ENCODE results near the gene NFKBIE.

The NFKBIE gene

DNA sequence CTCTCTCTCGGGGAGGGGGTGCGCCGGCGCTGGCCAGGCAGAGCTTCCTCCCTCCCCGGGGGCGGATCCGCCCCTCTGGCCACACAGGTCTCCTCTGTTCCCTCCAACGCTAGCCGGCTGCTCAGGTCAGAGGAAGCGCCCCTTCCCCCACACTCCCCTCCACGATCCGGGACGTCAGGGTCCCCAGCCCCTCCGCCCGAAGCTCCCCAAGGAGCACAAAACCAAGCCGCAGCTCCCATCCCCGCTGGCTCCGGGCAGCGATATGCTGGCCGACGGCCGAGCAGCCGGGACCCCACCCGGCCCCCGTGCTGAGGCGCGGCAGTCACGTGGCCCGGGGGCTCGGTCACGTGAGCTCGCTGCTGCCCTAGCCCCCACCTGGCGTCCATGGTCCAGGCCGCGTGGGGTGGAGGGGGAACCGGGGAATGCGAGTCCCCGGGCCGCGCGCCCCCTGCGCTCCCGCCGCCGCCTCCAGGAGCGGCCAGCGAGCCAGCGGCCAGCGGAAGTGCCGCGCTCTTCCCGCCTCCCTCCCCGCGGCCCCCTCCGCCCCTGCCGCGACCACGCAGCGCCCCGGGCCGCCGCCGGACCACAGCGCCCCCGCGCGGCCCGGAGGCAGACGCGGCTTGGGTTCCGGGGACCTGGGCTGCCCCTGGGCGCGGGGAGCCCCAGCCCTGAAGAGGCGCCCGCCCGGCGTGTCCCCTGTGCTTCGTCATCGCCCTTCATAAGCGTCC, 8.2 kb downstream of the NFKBIE start, which contains the start of gene SLC35B2:
Gene SLC35B2 (minus strand): TSS at position 504 of the 728 bp plus-strand sequence. CDS start 118 bp downstream, at position 386.
- no peak for DNase-seq

DNA sequence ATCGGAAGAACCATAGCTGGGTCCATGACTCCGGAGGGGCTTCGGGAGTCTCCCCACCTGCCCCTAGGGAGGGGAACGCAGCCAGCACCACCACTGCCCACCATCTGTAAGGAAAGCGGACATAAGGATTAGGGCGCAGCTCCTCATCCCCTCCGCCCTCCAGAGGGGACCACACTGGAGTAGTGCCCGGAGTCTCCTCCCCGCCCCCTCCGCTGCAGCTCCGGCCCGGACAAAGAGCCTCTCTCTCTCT, 8.7 kb downstream of the NFKBIE start:
- no peak for DNase-seq

DNA sequence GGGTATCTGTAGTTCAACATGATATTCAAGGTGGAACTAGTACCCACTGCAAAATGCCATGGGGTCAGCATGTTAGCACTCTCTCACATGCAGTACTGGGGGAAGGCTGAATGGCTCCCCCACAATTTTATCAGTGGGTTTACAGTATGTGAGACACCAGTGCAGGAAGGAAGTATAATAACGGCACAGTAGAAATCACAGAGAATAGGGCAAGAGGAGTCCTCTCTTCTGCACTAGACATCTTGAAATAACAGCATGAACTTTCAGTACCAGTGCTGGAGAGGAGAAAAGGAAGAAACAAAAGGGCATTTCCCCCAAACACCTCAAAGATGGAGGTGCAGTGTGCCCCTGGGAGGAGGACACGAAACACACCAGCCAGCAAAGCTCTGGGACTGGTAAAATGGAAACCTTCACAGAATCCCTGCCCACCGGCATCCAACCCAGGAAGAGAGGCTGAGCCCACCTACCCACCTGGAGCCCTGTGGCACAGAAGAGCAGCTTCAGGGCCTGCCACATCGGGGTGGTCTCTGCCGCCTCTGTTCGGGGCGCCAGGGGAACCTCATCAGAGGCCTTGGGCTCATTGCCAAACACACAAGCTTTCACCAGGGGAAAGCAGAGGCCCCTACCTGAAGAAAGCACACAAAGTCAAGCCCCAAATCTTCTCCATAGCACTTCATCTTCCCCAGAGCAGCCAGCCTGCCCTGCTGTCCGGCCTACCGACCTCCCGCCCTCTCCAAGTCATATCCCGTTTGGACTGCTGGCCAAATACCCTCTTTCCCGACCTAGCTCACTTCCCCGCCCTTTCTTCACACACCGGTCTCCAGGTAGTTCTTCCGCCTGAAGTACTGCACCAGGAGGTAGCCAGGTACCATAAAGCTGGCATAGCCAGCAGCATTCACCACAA, 9.2 kb downstream of the NFKBIE start:
- DNase-seq, result no peak

DNA sequence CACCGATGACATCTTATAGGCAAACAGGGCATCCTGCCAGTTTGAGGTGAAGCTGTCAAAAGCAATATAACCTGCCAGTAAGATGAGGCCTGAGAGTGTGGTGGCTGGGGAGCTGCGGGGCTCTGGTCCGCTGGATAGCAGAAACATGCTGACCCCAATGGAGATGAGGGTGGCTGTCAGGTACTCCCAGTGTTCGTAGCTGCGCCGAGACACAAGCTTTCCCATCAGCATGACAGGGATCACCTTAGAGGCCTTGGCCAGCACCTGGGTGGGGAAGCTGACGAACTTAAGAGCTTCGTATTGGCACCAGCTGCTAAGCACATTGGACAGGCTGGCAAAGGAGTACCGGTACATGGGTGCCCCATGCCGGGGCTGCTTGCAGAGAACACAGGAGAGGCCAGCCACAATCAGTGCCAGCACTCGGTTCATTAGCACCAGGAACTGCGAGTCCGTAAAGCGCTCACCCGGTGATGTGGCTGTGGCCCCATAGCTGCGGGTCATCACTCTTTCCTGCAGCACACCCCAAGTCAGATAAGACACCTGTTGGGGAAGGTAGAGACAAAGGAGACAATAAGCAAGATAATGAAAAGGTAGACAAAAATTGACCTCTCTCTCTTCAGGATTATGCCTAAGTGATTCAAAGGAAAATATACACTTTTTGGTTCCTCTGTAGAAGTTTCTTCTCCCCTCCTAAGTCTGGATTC, 10.1 kb downstream of the NFKBIE start:
- no peak for DNase-seq

DNA sequence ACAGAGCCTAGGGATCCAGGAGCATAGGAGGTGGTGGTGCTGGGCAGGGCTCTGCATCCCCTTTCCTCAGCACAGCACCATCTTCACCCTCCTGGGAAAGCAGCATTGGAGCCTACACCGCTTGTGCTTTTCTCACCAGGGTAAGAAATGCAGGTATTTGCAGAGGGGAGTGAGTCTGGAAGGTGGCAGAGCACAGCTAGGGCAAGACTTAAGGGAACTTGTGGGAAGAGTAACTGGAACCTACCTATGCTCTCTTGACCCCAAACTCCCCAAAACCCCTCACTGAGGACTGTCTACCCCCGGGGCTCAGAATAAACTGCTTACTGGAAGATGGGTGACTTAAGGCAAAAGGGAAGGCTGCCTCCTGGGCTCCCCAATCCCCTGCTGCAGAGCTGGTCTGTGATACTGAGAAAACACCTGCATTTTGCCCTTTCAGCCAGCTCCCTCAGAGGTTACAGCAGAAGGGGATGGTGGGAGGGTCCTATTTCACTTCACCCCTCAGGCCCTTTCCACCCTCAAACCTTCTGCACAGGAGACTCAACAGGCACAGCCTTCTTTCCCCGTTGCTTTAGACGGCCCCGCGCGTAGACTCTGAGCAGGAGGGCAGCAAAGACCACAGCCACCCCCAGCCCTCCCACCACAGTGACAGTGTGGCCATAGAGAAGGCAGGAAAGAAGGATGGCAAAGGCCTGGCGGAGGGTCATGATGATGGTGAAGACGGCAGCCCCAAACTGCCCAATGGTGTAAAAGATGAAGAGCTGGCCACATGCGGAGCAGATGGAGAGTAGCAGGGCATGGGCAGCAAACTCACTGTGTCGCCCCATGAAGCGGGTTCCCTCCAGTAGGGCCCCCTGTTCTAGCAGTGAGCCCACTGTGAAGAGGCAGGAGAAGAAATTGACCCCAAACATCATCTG, 10.9 kb downstream of the NFKBIE start:
- no peak for DNase-seq

GRCh38 chr6:44253307-44254101, 11.8 kb downstream of the NFKBIE start:
- no peak for DNase-seq

DNA sequence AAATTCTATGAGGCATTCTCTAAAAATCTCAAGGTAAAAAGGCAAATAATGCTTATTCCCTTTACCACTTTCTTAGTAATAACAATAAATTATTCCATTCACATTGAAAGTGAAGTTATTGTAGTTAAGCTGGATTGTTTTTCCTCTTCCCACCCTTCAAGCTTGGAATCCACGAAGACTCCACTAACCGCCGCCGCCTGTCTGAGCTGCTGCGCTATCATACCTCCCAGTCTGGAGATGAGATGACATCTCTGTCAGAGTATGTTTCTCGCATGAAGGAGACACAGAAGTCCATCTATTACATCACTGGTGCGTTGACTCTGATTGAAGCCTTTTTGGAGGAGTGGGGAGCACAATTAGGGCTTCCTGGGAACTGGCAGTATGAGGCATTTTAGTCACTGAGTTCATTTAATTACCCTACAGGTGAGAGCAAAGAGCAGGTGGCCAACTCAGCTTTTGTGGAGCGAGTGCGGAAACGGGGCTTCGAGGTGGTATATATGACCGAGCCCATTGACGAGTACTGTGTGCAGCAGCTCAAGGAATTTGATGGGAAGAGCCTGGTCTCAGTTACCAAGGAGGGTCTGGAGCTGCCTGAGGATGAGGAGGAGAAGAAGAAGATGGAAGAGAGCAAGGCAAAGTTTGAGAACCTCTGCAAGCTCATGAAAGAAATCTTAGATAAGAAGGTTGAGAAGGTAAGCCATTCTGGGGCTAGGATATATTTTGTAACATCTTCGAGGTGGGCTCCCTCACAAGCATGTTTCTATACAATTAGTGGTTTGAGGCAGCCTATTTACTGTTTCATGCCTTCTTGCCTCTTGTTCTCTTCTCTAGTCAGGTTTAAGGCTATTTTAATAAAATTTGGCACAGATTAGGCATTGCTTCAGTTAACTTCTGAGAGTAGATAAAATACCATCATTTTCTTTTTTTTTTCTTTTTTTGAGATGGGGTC, 13.5 kb downstream of the NFKBIE start:
- DNase-seq, result no peak

GRCh38 chr6:44250718-44251123, 14.6 kb downstream of the NFKBIE start:
- no peak for DNase-seq

- DNase-seq, result no peak
Measured at GRCh38 chr6:44250067-44250717, 15.2 kb downstream of the NFKBIE start.

- DNase-seq, result no peak
Measured at GRCh38 chr6:44249082-44249748, 16.1 kb downstream of the NFKBIE start.

DNA sequence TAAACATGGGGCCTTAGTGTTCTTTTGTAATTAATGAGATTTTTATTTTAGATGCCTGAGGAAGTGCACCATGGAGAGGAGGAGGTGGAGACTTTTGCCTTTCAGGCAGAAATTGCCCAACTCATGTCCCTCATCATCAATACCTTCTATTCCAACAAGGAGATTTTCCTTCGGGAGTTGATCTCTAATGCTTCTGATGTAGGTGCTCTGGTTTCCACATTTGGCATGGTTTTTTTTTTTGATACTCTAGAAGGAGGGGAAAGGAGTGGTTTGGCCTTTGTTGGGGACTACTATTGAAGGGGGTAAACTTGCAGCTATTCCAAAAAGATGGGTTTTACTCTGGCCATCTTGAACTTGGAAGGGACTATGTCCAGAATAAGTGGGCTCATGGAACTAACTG, 16.8 kb downstream of the NFKBIE start:
- no peak for DNase-seq

DNA sequence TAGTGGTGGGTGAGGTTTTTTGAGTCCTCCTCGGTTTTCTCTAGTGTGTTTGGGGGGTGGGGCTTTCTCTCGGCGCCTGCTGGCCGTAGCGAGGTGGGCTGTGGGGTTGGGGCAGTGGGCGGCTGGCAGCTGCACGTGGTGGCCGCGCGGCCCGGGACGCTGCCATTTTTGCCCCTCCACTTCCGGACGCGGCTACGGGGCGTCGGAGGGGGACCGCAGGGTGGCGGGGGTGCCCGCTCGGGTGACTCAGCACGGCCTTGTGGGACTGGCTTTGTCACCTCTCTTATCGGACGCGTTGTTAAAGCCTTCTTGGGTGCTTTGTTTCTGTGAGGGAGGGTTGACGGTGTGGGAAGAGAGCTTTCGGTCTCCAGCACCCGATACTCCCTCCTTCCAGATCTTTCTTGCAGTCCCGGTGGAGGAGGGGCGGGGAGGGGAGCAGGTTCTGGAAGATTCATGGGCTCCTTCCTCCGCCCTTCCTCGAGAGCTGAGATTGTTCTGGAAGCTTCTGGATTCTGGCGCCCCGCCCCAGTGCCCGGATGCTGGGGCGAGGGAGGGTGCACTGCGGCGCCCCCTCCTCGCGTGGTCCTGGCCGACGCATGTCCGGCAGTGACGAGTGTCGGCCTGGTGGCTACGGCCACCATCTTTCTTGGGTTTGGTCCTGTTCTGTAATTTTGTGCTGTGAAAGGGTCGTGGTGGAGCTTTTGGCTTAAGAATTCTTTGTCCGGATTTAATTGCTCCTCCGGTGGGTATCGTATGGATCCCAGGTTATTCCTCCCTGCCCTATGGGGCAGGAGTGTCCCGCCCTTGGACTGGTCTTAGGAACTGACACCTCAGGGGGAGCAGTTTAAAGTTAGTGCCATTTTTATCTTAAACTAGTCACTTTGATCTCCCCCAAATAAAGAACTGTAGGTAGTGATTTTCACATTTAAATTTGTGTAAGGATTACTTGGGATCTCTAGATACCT, 17.7 kb downstream of the NFKBIE start:
- DNase-seq, result no peak

DNA sequence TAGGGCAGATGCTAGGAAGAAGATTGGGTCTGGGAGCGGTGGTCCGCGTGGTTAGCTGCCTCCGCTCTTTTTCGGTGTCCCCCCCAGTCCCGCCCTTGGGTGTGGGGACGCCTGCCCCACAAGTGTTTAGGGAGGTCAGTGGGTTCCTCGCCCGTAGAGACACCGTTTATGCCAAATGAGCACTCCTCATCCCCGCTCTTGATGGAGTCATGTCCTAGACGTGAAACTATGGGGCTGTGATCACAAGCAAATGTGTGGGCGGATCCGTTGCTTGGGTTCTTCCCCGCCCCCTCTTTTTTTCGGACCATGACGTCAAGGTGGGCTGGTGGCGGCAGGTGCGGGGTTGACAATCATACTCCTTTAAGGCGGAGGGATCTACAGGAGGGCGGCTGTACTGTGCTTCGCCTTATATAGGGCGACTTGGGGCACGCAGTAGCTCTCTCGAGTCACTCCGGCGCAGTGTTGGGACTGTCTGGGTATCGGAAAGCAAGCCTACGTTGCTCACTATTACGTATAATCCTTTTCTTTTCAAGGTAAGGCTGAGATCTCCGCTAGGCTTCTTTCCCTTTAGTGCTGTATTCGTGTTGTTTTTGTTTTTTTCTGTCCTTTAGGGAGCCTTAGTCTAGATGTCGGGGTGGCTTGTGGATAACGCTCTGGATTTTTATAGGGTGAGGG, 18.6 kb downstream of the NFKBIE start, which contains the start of gene HSP90AB1:
Gene HSP90AB1 (plus strand): TSS at position 439 of the 675 bp plus-strand sequence. CDS start 1,529 bp downstream, outside the sequence.
- DNase-seq, result peak; percentile 78

DNA sequence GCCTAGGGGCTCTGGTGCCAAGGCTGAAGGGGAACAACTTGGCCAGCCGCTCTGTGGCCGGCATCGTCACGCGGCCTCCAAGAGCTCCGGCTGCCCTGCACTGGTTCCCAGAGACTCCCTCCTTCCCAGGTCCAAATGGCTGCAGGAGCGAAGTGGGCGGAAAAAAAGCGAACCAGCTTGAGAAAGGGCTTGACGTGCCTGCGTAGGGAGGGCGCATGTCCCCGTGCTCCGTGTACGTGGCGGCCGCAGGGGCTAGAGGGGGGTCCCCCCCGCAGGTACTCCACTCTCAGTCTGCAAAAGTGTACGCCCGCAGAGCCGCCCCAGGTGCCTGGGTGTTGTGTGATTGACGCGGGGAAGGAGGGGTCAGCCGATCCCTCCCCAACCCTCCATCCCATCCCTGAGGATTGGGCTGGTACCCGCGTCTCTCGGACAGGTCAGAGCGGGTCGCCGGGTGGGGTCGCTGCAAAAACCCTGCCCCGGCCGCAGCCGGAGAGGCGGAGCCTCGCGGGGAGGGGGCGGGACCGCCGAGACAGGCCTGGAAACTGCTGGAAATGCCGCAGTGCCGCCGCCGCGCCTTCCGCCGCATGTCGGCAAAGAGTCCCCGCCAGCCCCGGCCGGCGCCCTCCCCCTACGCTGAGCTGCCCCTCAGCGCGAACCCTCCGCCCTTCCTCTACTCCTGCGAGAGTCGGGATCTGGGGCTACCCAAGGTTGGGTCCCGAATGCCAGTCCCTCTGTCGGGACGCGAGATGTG, 19.3 kb downstream of the NFKBIE start:
- DNase-seq, result peak; percentile 42

DNA sequence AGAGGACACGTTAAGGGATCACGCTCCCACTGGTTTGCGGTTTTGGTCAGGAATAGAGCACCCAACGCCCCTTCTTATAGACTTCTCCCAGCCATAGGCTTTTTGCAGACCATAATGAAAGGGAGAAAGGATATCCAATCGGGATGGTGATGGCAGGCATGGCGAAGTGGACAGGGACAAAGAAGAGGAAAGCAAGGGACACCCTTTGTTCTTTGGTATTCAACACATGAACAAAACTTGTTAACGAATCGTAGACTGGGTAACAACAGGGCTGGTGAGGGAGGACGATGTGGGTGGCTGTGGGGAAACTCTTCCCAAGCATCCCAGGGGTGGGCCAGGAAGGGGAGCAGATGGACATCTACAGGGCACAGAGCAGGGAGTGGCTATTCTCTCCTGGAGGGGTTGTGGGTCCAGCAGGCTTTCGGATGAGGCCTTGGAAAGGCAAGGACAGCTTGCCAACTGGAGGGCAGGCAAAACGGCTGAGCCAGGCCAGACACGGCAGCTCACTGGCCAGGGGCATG, 19.9 kb downstream of the NFKBIE start:
- no peak for DNase-seq

- no peak for DNase-seq
Measured at GRCh38 chr6:44243345-44243744, 22.0 kb downstream of the NFKBIE start.

Data from NCI-H1417 treated with DMSO at 0.1 percent for 48 hours (cell line).